Heart right ventricle (tissue), 16 donors: ENCODE results near the gene DDX24. TPM values are rescaled to one million over a fixed set of nuclear protein-coding genes. Genes with fewer than 3 reads are reported as not detected.
A peak's percentile ranks its signal among the peaks of the same experiment; 100 is the strongest.

Experiments used
- ATAC-seq, 8 donors: fragments of 200-7000 bp; cut with Tn5 transposase; one replicate each; pipeline ENCODE4 v1.9.1; 2020; ENCODE audit warnings: mild to moderate bottlenecking in 8 of 8, moderate library complexity in 8 of 8, moderate number of reproducible peaks in 1 of 8
- DNase-seq, 2 donors: peaks; one replicate each; pipeline ENCODE4 v3.0.0-alpha.2; 2020
- H3K27ac ChIP-seq, 10 donors: fragments of 200-600 bp; sonication (generic) in 2 of 10; one replicate each; pipeline versions ENCODE4 v1.5.0 to v1.8.0; 2020 to 2022; ENCODE audit warnings: mild to moderate bottlenecking in 3 of 10
- H3K27me3 ChIP-seq, 7 donors: fragments of 200-600 bp; one replicate each; pipeline ENCODE4 v1.8.0; 2021 to 2022; ENCODE audit warnings: mild to moderate bottlenecking in 2 of 7
- H3K36me3 ChIP-seq, 9 donors: fragments of 200-600 bp; sonication (generic) in 1 of 9; one replicate each; pipeline versions ENCODE4 v1.5.0 to v1.8.0; 2020 to 2022; ENCODE audit warnings: mild to moderate bottlenecking in 2 of 9
- H3K4me1 ChIP-seq, 9 donors: fragments of 200-600 bp; sonication (generic) in 1 of 9; one replicate each; pipeline versions ENCODE4 v1.5.0 to v1.8.0; 2020 to 2022; ENCODE audit warnings: mild to moderate bottlenecking in 4 of 9
- H3K4me3 ChIP-seq, 10 donors: fragments of 200-600 bp; sonication (generic) in 2 of 10; one replicate each; pipeline versions ENCODE4 v1.5.0 to v1.8.0; 2020 to 2022; ENCODE audit warnings: mild to moderate bottlenecking in 7 of 10, moderate library complexity in 2 of 10
- H3K9me3 ChIP-seq, 11 donors: fragments of 200-600 bp in 10 of 11; sonication (generic) in 2 of 11; one replicate each; pipeline versions ENCODE4 v1.5.0 to v1.8.0; 2013 to 2022; ENCODE audit warnings: mild to moderate bottlenecking in 2 of 11, control low read depth in 1 of 11, moderate library complexity in 1 of 11
- WGBS, 2 donors: extraction: QIAGEN DNeasy Blood & Tissue Kit; methylation state at CpG; one replicate each; pipeline ENCODE4 v1.1.7; 2013; ENCODE audit warnings: inconsistent platforms in 1 of 2; 5-methylcytosine and 5-hydroxymethylcytosine counted together
- intact Hi-C, 10 donors: fragments of 100-400 bp; cut with DNase I; formaldehyde crosslinking; loops; one replicate each; pipeline versions ENCODE4 v1.11.1 to v1.14.2; 2022
- polyA plus RNA-seq, 2 donors: library from polyadenylated mRNA; stranded (reverse); fragments of 200-250 nt; gene quantifications; one replicate each; pipeline ENCODE4 v1.2.3, GENCODE V29; 2013
- total RNA-seq, 10 donors: library from RNA; stranded (reverse); fragmentation: NEBNext Ultra II Directional in 3 of 10; extraction: Animal tissue kit (Norgen Biotek cat#: 25700) in 3 of 10; gene quantifications; one replicate each; pipeline versions ENCODE4 v1.2.1 to v1.2.4, GENCODE V29; 2021 to 2023
- TF ChIP-seq, protein P1 (sequence below), 9 donors: fragments of 200-600 bp; sonication (generic) in 2 of 9; IDR thresholded peaks; one replicate each; pipeline versions ENCODE4 v1.5.0 to v1.8.0; 2021 to 2022; ENCODE audit warnings: antibody characterized with exemption in 9 of 9, mild to moderate bottlenecking in 5 of 9, moderate library complexity in 1 of 9
- donor health status: Arrhythmogenic right ventricular cardiomyopathy.
- donor health status: ischemic (EF 13 %, LVEDD 7.1; RV severe dilation, severe dysfunction).
- donor health status: healthy with polysubstance abuse.
- donor health status: DM: no; HTN: yes; CAD: no.
- donor health status: DM: no; HTN: no; CAD: no.
- donor health status: ischemic (EF 25% LVEDD 6.9; RV normal size, moderate dysfunction).
- donor health status: ischemic (EF 25% LVEDD 5.7; RV mildly dilated, moderate dysfunction).
- donor health status: healthy.
- donor health status: DM: yes; HTN: yes; CAD: no.
- donor health status: Ischemic cardiomyopathy.
- donor health status: ischemic (EF 35%, LVEDD 5.7; RV mildly dilated, moderate dysfunction).
- donor health status: nonischemic (EF 11% LVEDD 7.7; RV severe dilation, severe dysfunction).
- donor health status: DM: yes; HTN: yes; CAD: no.
- donor health status: PGD.
- donor health status: ischemic (EF 29% LVEDD 5.4; RV normal size, mild dysfunction).
- donor health status: nonischemic (EF 23%, LVEDD 6.1; RV moderate dilation, normal function).

The DDX24 gene
- total and polyA plus RNA-seq, 12 donors: 94.1 to 269 (median 234) TPM

DNA sequence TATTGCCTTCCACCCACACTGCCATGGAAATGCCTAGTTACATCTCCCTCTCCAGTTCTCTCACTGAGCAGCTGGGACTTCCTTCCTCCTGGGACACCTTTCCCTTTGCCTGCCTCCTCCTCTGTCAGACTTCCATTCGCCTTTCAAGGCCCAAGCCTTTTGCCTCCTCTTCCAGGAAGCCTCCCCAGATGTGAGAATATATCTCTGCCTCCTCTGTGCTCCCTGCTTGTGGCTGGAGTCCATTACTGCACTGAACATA, 45.3 kb upstream of the DDX24 start:
- peaks cover 0 to 18% (median 9%) of the 10 kb centered on the region in 9 donors for H3K4me1 ChIP-seq
- H3K27me3 ChIP-seq: no peaks in the 10 kb centered on the region
- TF ChIP-seq, protein P1, sequence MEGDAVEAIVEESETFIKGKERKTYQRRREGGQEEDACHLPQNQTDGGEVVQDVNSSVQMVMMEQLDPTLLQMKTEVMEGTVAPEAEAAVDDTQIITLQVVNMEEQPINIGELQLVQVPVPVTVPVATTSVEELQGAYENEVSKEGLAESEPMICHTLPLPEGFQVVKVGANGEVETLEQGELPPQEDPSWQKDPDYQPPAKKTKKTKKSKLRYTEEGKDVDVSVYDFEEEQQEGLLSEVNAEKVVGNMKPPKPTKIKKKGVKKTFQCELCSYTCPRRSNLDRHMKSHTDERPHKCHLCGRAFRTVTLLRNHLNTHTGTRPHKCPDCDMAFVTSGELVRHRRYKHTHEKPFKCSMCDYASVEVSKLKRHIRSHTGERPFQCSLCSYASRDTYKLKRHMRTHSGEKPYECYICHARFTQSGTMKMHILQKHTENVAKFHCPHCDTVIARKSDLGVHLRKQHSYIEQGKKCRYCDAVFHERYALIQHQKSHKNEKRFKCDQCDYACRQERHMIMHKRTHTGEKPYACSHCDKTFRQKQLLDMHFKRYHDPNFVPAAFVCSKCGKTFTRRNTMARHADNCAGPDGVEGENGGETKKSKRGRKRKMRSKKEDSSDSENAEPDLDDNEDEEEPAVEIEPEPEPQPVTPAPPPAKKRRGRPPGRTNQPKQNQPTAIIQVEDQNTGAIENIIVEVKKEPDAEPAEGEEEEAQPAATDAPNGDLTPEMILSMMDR (IDR thresholded peaks at IDR 0.05): no peak
- 67 to 78% methylated on average over 1 of the region's 1 CpG for WGBS, 2 donors
- H3K27ac ChIP-seq: no peak overlapping the region
- ATAC-seq (no peak), DNase-seq (no peak)
- intact Hi-C loops: loop anchor here in 2 of 10 donors (5.0 kb wide), 2 partner anchors 44 to 89 kb away; partner anchors contain the start of genes DDX24 (in 1 of the 2) and IFI27L1 (in 1 of the 2)
- H3K9me3 ChIP-seq: no peaks in the 10 kb centered on the region
- H3K36me3 ChIP-seq: peaks cover 0 to 9% (median 0%) of the 10 kb centered on the region in 9 donors
- no peak overlapping the region for H3K4me3 ChIP-seq

- no peaks in the 10 kb centered on the region for H3K27me3 ChIP-seq
- H3K4me1 ChIP-seq: peaks cover 0 to 18% (median 9%) of the 10 kb centered on the region in 9 donors
- intact Hi-C loops: loop anchor here in 2 of 10 donors (5.0 kb wide), 2 partner anchors 44 to 89 kb away; partner anchors contain the start of genes DDX24 (in 1 of the 2) and IFI27L1 (in 1 of the 2)
- H3K4me3 ChIP-seq: no peak overlapping the region
- DNase-seq (peak in 1 of 2 donors; percentile 0), ATAC-seq (no peak)
- WGBS, 2 donors: 81 to 86% methylated on average over 6 of the region's 6 CpGs
- peaks cover 0 to 5% (median 0%) of the 10 kb centered on the region in 11 donors for H3K9me3 ChIP-seq
- TF ChIP-seq, protein P1 (IDR thresholded peaks at IDR 0.05): no peak
- peaks cover 0 to 9% (median 0%) of the 10 kb centered on the region in 9 donors for H3K36me3 ChIP-seq
- H3K27ac ChIP-seq: no peak overlapping the region
Measured at GRCh38 chr14:94125659-94126418, 44.8 kb upstream of the DDX24 start.

GRCh38 chr14:94124582-94125377, 43.8 kb upstream of the DDX24 start:
- WGBS, 2 donors: 90 to 93% methylated on average over 9 of the region's 9 CpGs
- DNase-seq: peak in 1 of 2 donors; percentile 2
- TF ChIP-seq, protein P1 (IDR thresholded peaks at IDR 0.05): no peak
- Histone ChIP-seq H3K27ac (no peak overlapping the region), H3K27me3 (no peaks in the 10 kb centered on the region), H3K36me3 (peaks cover 0 to 9% (median 0%) of the 10 kb centered on the region in 9 donors), H3K9me3 (peaks cover 0 to 15% (median 4%) of the 10 kb centered on the region in 11 donors), H3K4me3 (no peak overlapping the region), H3K4me1 (peaks cover 0 to 10% (median under 1%) of the 10 kb centered on the region in 9 donors)
- ATAC-seq: no peak
- intact Hi-C loops: loop anchor here in 2 of 10 donors (5.0 kb wide), 2 partner anchors 42 to 87 kb away; partner anchors contain the start of genes DDX24 (in 1 of the 2) and IFI27L1 (in 1 of the 2)

DNA sequence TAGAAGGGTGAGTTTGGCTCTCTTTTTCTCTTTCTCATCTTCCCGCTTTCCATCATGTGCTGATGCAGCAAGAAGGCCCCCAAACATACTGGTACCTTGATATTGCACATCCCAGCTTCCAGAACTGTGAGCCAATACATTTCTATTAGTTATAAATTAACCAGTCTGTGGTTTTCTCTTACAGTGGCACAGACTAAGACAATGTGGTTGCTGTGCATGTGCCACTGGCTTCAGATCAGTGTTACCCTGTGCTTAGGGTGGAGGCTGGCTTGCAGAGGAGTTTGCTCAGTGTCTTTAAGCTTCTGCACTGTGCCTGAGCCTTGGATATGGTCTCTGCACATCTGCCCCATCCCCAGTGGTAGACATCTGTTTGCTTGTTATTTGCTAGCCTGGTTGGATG, 42.9 kb upstream of the DDX24 start:
- intact Hi-C loops: no loop called here
- Histone ChIP-seq H3K27ac (no peak overlapping the region), H3K27me3 (no peaks in the 10 kb centered on the region), H3K36me3 (peaks cover 0 to 9% (median 0%) of the 10 kb centered on the region in 9 donors), H3K9me3 (peaks cover 0 to 25% (median 8%) of the 10 kb centered on the region in 11 donors), H3K4me1 (peaks cover 0 to 7% (median 0%) of the 10 kb centered on the region in 9 donors), H3K4me3 (no peak overlapping the region)
- 96 to 97% methylated on average over 1 of the region's 1 CpG for WGBS, 2 donors
- DNase-seq (no peak), ATAC-seq (no peak)
- TF ChIP-seq, protein P1 (IDR thresholded peaks at IDR 0.05): no peak
